Erythroblast (primary cell): Measurements from ENCODE around the gene MPRIP.

ENCODE experiments used
- GATA1 ChIP-seq: IDR thresholded peaks from 2 replicates; pipeline ENCODE4 v1.6.1; 2011; ENCODE audit warnings: low read depth, mild to moderate bottlenecking, control low read depth, low read length, moderate library complexity
- POLR2A ChIP-seq: IDR thresholded peaks from 2 replicates; pipeline ENCODE4 v1.6.1; 2011; ENCODE audit warnings: mild to moderate bottlenecking, low read length

GRCh38 chr17:17104036-17104435, 61.8 kb downstream of the MPRIP start:
- TF ChIP-seq POLR2A (no peak), GATA1 (no peak)
